ENCODE data around the gene WDFY4.
A peak's percentile ranks its signal among the peaks of the same experiment; 100 is the strongest.

Gene WDFY4

GRCh38 chr10:48802611-48803071 lies 118.0 kb downstream of the WDFY4 start:
- no peak overlapping the region for H3K4me3 ChIP-seq (ENCODE audit: insufficient read depth in 1 of 2, low read depth in 1 of 2, low read length in 2 of 2)
- no peak overlapping the region for H2BK12ac ChIP-seq (ENCODE audit: low read length in 2 of 2)
- no peaks in the 10 kb centered on the region for H3K9me3 ChIP-seq (ENCODE audit: control insufficient read depth, low read length)
- H3K14ac ChIP-seq (ENCODE audit: low read length in 2 of 2): no peak overlapping the region
- H3K79me1 ChIP-seq (replicated peaks; ENCODE audit: low read length, poor library complexity, severe bottlenecking): no peaks in the 10 kb centered on the region
- no peak overlapping the region for H2BK15ac ChIP-seq (ENCODE audit: low read depth, poor library complexity, severe bottlenecking)
- no peak overlapping the region for H2BK5ac ChIP-seq (ENCODE audit: low read depth, low read length, poor library complexity, severe bottlenecking)
- H3K36me3 ChIP-seq (ENCODE audit: control insufficient read depth in 1 of 2, insufficient read depth in 2 of 2, low read depth in 1 of 2, low read length in 2 of 2): no peaks in the 10 kb centered on the region
- DNase-seq: no peak
- H3K27ac ChIP-seq (ENCODE audit: low read length, poor library complexity, severe bottlenecking): no peak overlapping the region
- WGBS: 79% methylated on average over 2 of the region's 2 CpGs
- H3K4me2 ChIP-seq (ENCODE audit: low read length, poor library complexity, severe bottlenecking): no peak overlapping the region
- H3K9ac ChIP-seq (ENCODE audit: low read length): no peak overlapping the region
- H3K27me3 ChIP-seq (ENCODE audit: control insufficient read depth in 1 of 2, insufficient read depth in 1 of 2, low read length in 2 of 2): peaks cover 0 to 20% of the 10 kb centered on the region in 2 experiments
- H4K91ac ChIP-seq (ENCODE audit: low read length): no peak overlapping the region
- no peaks in the 10 kb centered on the region for H3K4me1 ChIP-seq (ENCODE audit: control insufficient read depth, insufficient read depth, low read depth, low read length)
- no peak overlapping the region for H4K8ac ChIP-seq (ENCODE audit: low read length)
- H3K18ac ChIP-seq (ENCODE audit: low read depth in 1 of 2, low read length in 2 of 2): no peak overlapping the region
- H3K4ac ChIP-seq (ENCODE audit: low read depth in 1 of 2, low read length in 2 of 2): no peak overlapping the region
- H2BK120ac ChIP-seq (ENCODE audit: low read depth, low read length): no peak overlapping the region
- H2AFZ ChIP-seq (ENCODE audit: low read depth, low read length): no peak overlapping the region
- no peak overlapping the region for H2AK5ac ChIP-seq (ENCODE audit: low read length, severe bottlenecking)
- H3K23ac ChIP-seq (ENCODE audit: low read length in 2 of 2): no peak overlapping the region

GRCh38 chr10:48803801-48804584 lies 119.3 kb downstream of the WDFY4 start:
- Histone ChIP-seq H3K79me1 (replicated peaks; ENCODE audit: low read length, poor library complexity, severe bottlenecking) (no peaks in the 10 kb centered on the region), H2BK15ac (ENCODE audit: low read depth, poor library complexity, severe bottlenecking) (peak overlapping the region; percentile 48), H4K91ac (ENCODE audit: low read length) (no peak overlapping the region), H3K4me1 (ENCODE audit: control insufficient read depth, insufficient read depth, low read depth, low read length) (no peaks in the 10 kb centered on the region), H3K36me3 (ENCODE audit: control insufficient read depth in 1 of 2, insufficient read depth in 2 of 2, low read depth in 1 of 2, low read length in 2 of 2) (no peaks in the 10 kb centered on the region), H3K27me3 (ENCODE audit: control insufficient read depth in 1 of 2, insufficient read depth in 1 of 2, low read length in 2 of 2) (peaks cover 0 to 20% of the 10 kb centered on the region in 2 experiments), H3K4me3 (ENCODE audit: insufficient read depth in 1 of 2, low read depth in 1 of 2, low read length in 2 of 2) (no peak overlapping the region), H2BK12ac (ENCODE audit: low read length in 2 of 2) (no peak overlapping the region), H2BK120ac (ENCODE audit: low read depth, low read length) (no peak overlapping the region), H3K9ac (ENCODE audit: low read length) (no peak overlapping the region), H2BK5ac (ENCODE audit: low read depth, low read length, poor library complexity, severe bottlenecking) (no peak overlapping the region), H3K4ac (ENCODE audit: low read depth in 1 of 2, low read length in 2 of 2) (no peak overlapping the region), H3K14ac (ENCODE audit: low read length in 2 of 2) (no peak overlapping the region), H3K23ac (ENCODE audit: low read length in 2 of 2) (no peak overlapping the region), H2AFZ (ENCODE audit: low read depth, low read length) (no peak overlapping the region), H4K8ac (ENCODE audit: low read length) (no peak overlapping the region), H3K27ac (ENCODE audit: low read length, poor library complexity, severe bottlenecking) (no peak overlapping the region), H3K9me3 (ENCODE audit: control insufficient read depth, low read length) (no peaks in the 10 kb centered on the region), H3K18ac (ENCODE audit: low read depth in 1 of 2, low read length in 2 of 2) (peak overlapping the region in 1 of 2 experiments; percentile 29), H3K4me2 (ENCODE audit: low read length, poor library complexity, severe bottlenecking) (no peak overlapping the region), H2AK5ac (ENCODE audit: low read length, severe bottlenecking) (no peak overlapping the region)
- WGBS: 68% methylated on average over 4 of the region's 4 CpGs
- no peak for DNase-seq

GRCh38 chr10:48804740-48805182 lies 120.1 kb downstream of the WDFY4 start:
- Histone ChIP-seq H2AFZ (ENCODE audit: low read depth, low read length) (no peak overlapping the region), H4K8ac (ENCODE audit: low read length) (no peak overlapping the region), H2BK12ac (ENCODE audit: low read length in 2 of 2) (no peak overlapping the region), H4K91ac (ENCODE audit: low read length) (no peak overlapping the region), H3K4ac (ENCODE audit: low read depth in 1 of 2, low read length in 2 of 2) (no peak overlapping the region), H3K9me3 (ENCODE audit: control insufficient read depth, low read length) (no peaks in the 10 kb centered on the region), H2BK5ac (ENCODE audit: low read depth, low read length, poor library complexity, severe bottlenecking) (no peak overlapping the region), H3K4me1 (ENCODE audit: control insufficient read depth, insufficient read depth, low read depth, low read length) (no peaks in the 10 kb centered on the region), H3K4me3 (ENCODE audit: insufficient read depth in 1 of 2, low read depth in 1 of 2, low read length in 2 of 2) (no peak overlapping the region), H3K18ac (ENCODE audit: low read depth in 1 of 2, low read length in 2 of 2) (no peak overlapping the region), H3K36me3 (ENCODE audit: control insufficient read depth in 1 of 2, insufficient read depth in 2 of 2, low read depth in 1 of 2, low read length in 2 of 2) (no peaks in the 10 kb centered on the region), H3K9ac (ENCODE audit: low read length) (no peak overlapping the region), H3K14ac (ENCODE audit: low read length in 2 of 2) (no peak overlapping the region), H3K79me1 (replicated peaks; ENCODE audit: low read length, poor library complexity, severe bottlenecking) (no peaks in the 10 kb centered on the region), H3K4me2 (ENCODE audit: low read length, poor library complexity, severe bottlenecking) (no peak overlapping the region), H2BK15ac (ENCODE audit: low read depth, poor library complexity, severe bottlenecking) (no peak overlapping the region), H3K27ac (ENCODE audit: low read length, poor library complexity, severe bottlenecking) (no peak overlapping the region), H2BK120ac (ENCODE audit: low read depth, low read length) (no peak overlapping the region), H2AK5ac (ENCODE audit: low read length, severe bottlenecking) (no peak overlapping the region), H3K23ac (ENCODE audit: low read length in 2 of 2) (no peak overlapping the region), H3K27me3 (ENCODE audit: control insufficient read depth in 1 of 2, insufficient read depth in 1 of 2, low read length in 2 of 2) (peaks cover 0 to 20% of the 10 kb centered on the region in 2 experiments)
- 54% methylated on average over 7 of the region's 7 CpGs for WGBS
- DNase-seq: peak; percentile 25

GRCh38 chr10:48805411-48805810 lies 120.7 kb downstream of the WDFY4 start:
- peak overlapping the region in 1 of 2 experiments; percentile 50 for H3K4me3 ChIP-seq (ENCODE audit: insufficient read depth in 1 of 2, low read depth in 1 of 2, low read length in 2 of 2)
- H2BK15ac ChIP-seq (ENCODE audit: low read depth, poor library complexity, severe bottlenecking): peak overlapping the region; percentile 60
- no peak overlapping the region for H3K23ac ChIP-seq (ENCODE audit: low read length in 2 of 2)
- H3K18ac ChIP-seq (ENCODE audit: low read depth in 1 of 2, low read length in 2 of 2): no peak overlapping the region
- DNase-seq: no peak
- H4K8ac ChIP-seq (ENCODE audit: low read length): no peak overlapping the region
- no peak overlapping the region for H2BK5ac ChIP-seq (ENCODE audit: low read depth, low read length, poor library complexity, severe bottlenecking)
- 80% methylated on average over 1 of the region's 1 CpG for WGBS
- H3K36me3 ChIP-seq (ENCODE audit: control insufficient read depth in 1 of 2, insufficient read depth in 2 of 2, low read depth in 1 of 2, low read length in 2 of 2): no peaks in the 10 kb centered on the region
- H2BK12ac ChIP-seq (ENCODE audit: low read length in 2 of 2): no peak overlapping the region
- H3K27me3 ChIP-seq (ENCODE audit: control insufficient read depth in 1 of 2, insufficient read depth in 1 of 2, low read length in 2 of 2): peaks cover 0 to 20% of the 10 kb centered on the region in 2 experiments
- no peak overlapping the region for H3K27ac ChIP-seq (ENCODE audit: low read length, poor library complexity, severe bottlenecking)
- H2BK120ac ChIP-seq (ENCODE audit: low read depth, low read length): no peak overlapping the region
- H3K9ac ChIP-seq (ENCODE audit: low read length): peak overlapping the region; percentile 32
- peak overlapping the region; percentile 57 for H4K91ac ChIP-seq (ENCODE audit: low read length)
- H2AFZ ChIP-seq (ENCODE audit: low read depth, low read length): no peak overlapping the region
- no peaks in the 10 kb centered on the region for H3K4me1 ChIP-seq (ENCODE audit: control insufficient read depth, insufficient read depth, low read depth, low read length)
- no peak overlapping the region for H3K4me2 ChIP-seq (ENCODE audit: low read length, poor library complexity, severe bottlenecking)
- no peak overlapping the region for H2AK5ac ChIP-seq (ENCODE audit: low read length, severe bottlenecking)
- no peaks in the 10 kb centered on the region for H3K9me3 ChIP-seq (ENCODE audit: control insufficient read depth, low read length)
- no peaks in the 10 kb centered on the region for H3K79me1 ChIP-seq (replicated peaks; ENCODE audit: low read length, poor library complexity, severe bottlenecking)
- H3K4ac ChIP-seq (ENCODE audit: low read depth in 1 of 2, low read length in 2 of 2): no peak overlapping the region
- H3K14ac ChIP-seq (ENCODE audit: low read length in 2 of 2): no peak overlapping the region
